Endothelial cell of umbilical vein (primary cell): Measurements from ENCODE around the gene PNLIP. TPM values are rescaled to one million over a fixed set of nuclear protein-coding genes. Genes with fewer than 3 reads are reported as not detected.

Experiments
- BruUV-seq: library from RNA; stranded (reverse); fragments of 400-500 nt; replicated peaks from 2 replicates; lab custom pipeline; 2021; lab: Mats Ljungman, UMichigan
- CTCF ChIA-PET: fragments of 300-600, 350-600 bp; sonication (Branson Sonifier 250); formaldehyde crosslinking; loops from one replicate; lab custom pipeline; 2021; ENCODE audit warnings: antibody characterized with exemption, inconsistent platforms; lab: Charles Lee
- POLR2A ChIA-PET: fragments of 300-600, 350-600 bp; sonication (Branson Sonifier 250); formaldehyde crosslinking; loops from one replicate; lab custom pipeline; 2021; ENCODE audit warnings: antibody characterized with exemption, inconsistent platforms; lab: Charles Lee
- DNase-seq: peaks from one replicate; pipeline ENCODE4 v3.0.0-alpha.2; 2011; ENCODE audit warnings: low read depth, low spot score
- FAIRE-seq: peaks from 2 replicates; lab custom pipeline; 2011; peaks lifted over from hg19 to GRCh38; lab: Jason Lieb, UNC
- H2AFZ ChIP-seq: 2 replicates; pipeline ENCODE4 v1.6.0; 2012; ENCODE audit warnings: low read depth, low read length, control low read depth, inconsistent platforms
- H3K27ac ChIP-seq: 2 replicates; pipeline ENCODE4 v1.5.1; 2011; ENCODE audit warnings: low read depth, mild to moderate bottlenecking, control low read depth, low read length, moderate library complexity; ENCODE audit not compliant: insufficient read depth
- H3K27me3 ChIP-seq, 2 experiments: 2 replicates each; pipeline versions ENCODE4 v1.6.0 to v1.6.1; 2011; ENCODE audit warnings: low read length in 2 of 2, mixed read lengths in 1 of 2; ENCODE audit not compliant: control insufficient read depth in 2 of 2, insufficient read depth in 2 of 2
- H3K36me3 ChIP-seq, 2 experiments: 2 replicates in 1 of 2; 3 replicates in 1 of 2; pipeline ENCODE4 v1.5.1; 2011; ENCODE audit warnings: low read length in 2 of 2, mild to moderate bottlenecking in 1 of 2, moderate library complexity in 1 of 2; ENCODE audit not compliant: control insufficient read depth in 2 of 2, insufficient read depth in 2 of 2; ENCODE audit errors: extremely low read depth in 1 of 2
- H3K4me1 ChIP-seq: 3 replicates; pipeline ENCODE4 v1.5.1; 2011; ENCODE audit warnings: mild to moderate bottlenecking, low read length; ENCODE audit not compliant: control insufficient read depth, insufficient read depth; ENCODE audit errors: extremely low read depth
- H3K4me2 ChIP-seq: 2 replicates; pipeline ENCODE4 v1.6.1; 2011; ENCODE audit warnings: low read length, control low read depth, mixed read lengths; ENCODE audit not compliant: insufficient read depth
- H3K4me3 ChIP-seq, 3 experiments: fragments of 200-600 bp in 1 of 3; sonication (generic), shearing (Covaris generic) in 1 of 3; replicated peaks in 1 of 3; 2 replicates each; pipeline ENCODE4 v1.5.1; 2011 to 2016; ENCODE audit warnings: control low read depth in 3 of 3, low read length in 3 of 3, mild to moderate bottlenecking in 2 of 3, inconsistent platforms in 1 of 3, low read depth in 1 of 3, moderate library complexity in 1 of 3; ENCODE audit not compliant: insufficient read depth in 1 of 3
- H3K79me2 ChIP-seq: 2 replicates; pipeline ENCODE4 v1.6.0; 2012; ENCODE audit warnings: low read length, inconsistent platforms; ENCODE audit not compliant: control insufficient read depth, insufficient read depth
- H3K9ac ChIP-seq: replicated peaks from 2 replicates; pipeline ENCODE3; 2011; ENCODE audit warnings: low read length, control low read depth; ENCODE audit not compliant: insufficient read depth; ENCODE audit errors: extremely low read depth
- H3K9me1 ChIP-seq: replicated peaks from 3 replicates; pipeline ENCODE4 v1.6.0; 2011; ENCODE audit warnings: mild to moderate bottlenecking, low read length; ENCODE audit not compliant: control insufficient read depth, insufficient read depth; ENCODE audit errors: extremely low read depth
- H3K9me3 ChIP-seq: replicated peaks from 2 replicates; pipeline ENCODE4 v1.5.1; 2012; ENCODE audit warnings: low read length, inconsistent platforms; ENCODE audit not compliant: control insufficient read depth, insufficient read depth
- H4K20me1 ChIP-seq: replicated peaks from 2 replicates; pipeline ENCODE3; 2011; ENCODE audit warnings: mild to moderate bottlenecking, low read length; ENCODE audit not compliant: control insufficient read depth, insufficient read depth; ENCODE audit errors: extremely low read depth
- EZH2 ChIP-seq: IDR thresholded peaks from 2 replicates; pipeline ENCODE4 v1.6.1; 2012; ENCODE audit warnings: borderline replicate concordance, low read depth, mild to moderate bottlenecking, moderate library complexity, low read length, inconsistent platforms; ENCODE audit not compliant: severe bottlenecking
- FOS ChIP-seq: IDR thresholded peaks from 2 replicates; pipeline ENCODE4 v1.6.1; 2011; ENCODE audit warnings: mild to moderate bottlenecking, low read length, moderate library complexity, borderline replicate concordance; ENCODE audit not compliant: insufficient read depth
- JUN ChIP-seq: IDR thresholded peaks from 2 replicates; pipeline ENCODE4 v1.6.1; 2011; ENCODE audit warnings: borderline replicate concordance, low read depth; ENCODE audit not compliant: insufficient read length, insufficient read depth
- MYC ChIP-seq: IDR thresholded peaks from one replicate; pipeline ENCODE4 v1.6.1; 2011; ENCODE audit warnings: mild to moderate bottlenecking, low read depth, low read length
- POLR2A ChIP-seq: IDR thresholded peaks from 2 replicates; pipeline ENCODE4 v1.6.1; 2012; ENCODE audit warnings: low read depth, mild to moderate bottlenecking, control low read depth, low read length
- POLR2AphosphoS5 ChIP-seq: IDR thresholded peaks from 2 replicates; pipeline ENCODE4 v1.6.1; 2012; ENCODE audit warnings: low read depth, mild to moderate bottlenecking, control low read depth, low read length, moderate library complexity; ENCODE audit not compliant: insufficient read depth
- dilution Hi-C: fragments of 300-500 bp; cut with MboI; formaldehyde crosslinking; loops from one replicate; pipeline ENCODE4 v1.15.0; 2019; ENCODE audit warnings: low sequenced_read_pairs; ENCODE audit not compliant: extremely low pct_ligation_motif_present
- intact Hi-C: fragments of 100-400 bp; cut with micrococcal nuclease; formaldehyde crosslinking; loops from one replicate; pipeline ENCODE4 v1.10.0; 2022
- polyA plus RNA-seq, 4 experiments: library from polyadenylated mRNA; depleted of rRNA in 3 of 4; stranded (reverse) in 3 of 4; unstranded in 1 of 4; fragments of >200 nt; gene quantifications; 2 replicates each; pipeline versions ENCODE4 v1.2.1 to v1.2.3, GENCODE V29; 2011 to 2012; ENCODE audit warnings: missing spikeins in 1 of 4
- total RNA-seq: library from RNA; stranded (reverse); gene quantifications from 2 replicates; pipeline ENCODE4 v1.2.3, GENCODE V29; 2021
- TF ChIP-seq, protein P1 (sequence below): IDR thresholded peaks from 2 replicates; pipeline ENCODE4 v1.6.1; 2011; ENCODE audit not compliant: insufficient read depth, insufficient read length
- TF ChIP-seq, protein P2 (sequence below), 2 donors: IDR thresholded peaks; 1 replicate in 1 of 2; 2 replicates in 1 of 2; pipeline ENCODE4 v1.5.1; 2011; ENCODE audit warnings: low read length in 2 of 2, mild to moderate bottlenecking in 2 of 2, moderate library complexity in 2 of 2, control low read depth in 1 of 2, inconsistent platforms in 1 of 2, low read depth in 1 of 2; ENCODE audit not compliant: insufficient read depth in 1 of 2; ENCODE audit errors: extremely low read depth in 1 of 2

Gene PNLIP
- total and polyA plus RNA-seq, 2 donors (not counting 3 experiments of a cell fraction or from before 2014, with no cell fraction given), result not detected

DNA sequence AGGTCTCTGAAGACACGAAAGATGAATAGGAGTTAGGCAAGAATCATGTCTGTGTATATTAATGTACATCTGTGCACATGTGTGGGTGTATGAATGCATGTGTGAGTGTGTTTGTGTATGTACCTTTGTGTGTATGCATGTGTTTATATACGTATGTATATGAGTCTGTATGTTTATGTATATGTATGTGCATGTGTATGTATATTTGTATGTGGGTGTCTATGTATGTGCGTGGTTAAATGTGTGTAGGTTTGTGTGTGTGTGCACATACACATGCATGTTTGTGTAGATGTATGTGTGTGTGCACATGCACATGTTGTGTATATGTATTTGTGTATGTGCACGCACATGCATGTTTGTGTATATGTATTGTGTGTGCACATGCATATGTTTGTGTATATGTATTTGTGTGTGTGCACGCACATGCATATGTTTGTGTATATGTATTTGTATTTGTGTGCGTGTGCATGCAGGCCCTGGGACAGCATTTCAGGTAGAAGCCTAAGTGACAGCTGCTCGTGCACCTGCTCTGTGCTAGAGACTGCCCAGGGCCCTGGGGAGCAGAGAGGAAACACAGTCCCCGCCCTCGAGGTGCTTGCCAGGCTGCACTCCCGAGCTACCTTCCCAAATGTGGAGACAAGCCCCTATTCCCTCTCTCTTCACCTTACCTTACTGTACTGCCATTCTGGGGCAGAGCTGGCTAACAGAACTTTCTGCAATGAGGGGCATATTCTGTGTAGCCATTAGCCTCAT, 57.1 kb downstream of the PNLIP start:
- ChIA-PET POLR2A (no interaction called here), CTCF (no interaction called here)
- no peaks in the 10 kb centered on the region for H3K79me2 ChIP-seq
- no peaks in the 10 kb centered on the region for H4K20me1 ChIP-seq
- dilution Hi-C loops, result no loop called here
- H3K4me3 ChIP-seq, result no peak overlapping the region
- intact Hi-C loops, result no loop called here
- TF ChIP-seq, protein P1, sequence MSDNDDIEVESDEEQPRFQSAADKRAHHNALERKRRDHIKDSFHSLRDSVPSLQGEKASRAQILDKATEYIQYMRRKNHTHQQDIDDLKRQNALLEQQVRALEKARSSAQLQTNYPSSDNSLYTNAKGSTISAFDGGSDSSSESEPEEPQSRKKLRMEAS, result no peak
- no peak for TF ChIP-seq MYC
- TF ChIP-seq, protein P2, sequence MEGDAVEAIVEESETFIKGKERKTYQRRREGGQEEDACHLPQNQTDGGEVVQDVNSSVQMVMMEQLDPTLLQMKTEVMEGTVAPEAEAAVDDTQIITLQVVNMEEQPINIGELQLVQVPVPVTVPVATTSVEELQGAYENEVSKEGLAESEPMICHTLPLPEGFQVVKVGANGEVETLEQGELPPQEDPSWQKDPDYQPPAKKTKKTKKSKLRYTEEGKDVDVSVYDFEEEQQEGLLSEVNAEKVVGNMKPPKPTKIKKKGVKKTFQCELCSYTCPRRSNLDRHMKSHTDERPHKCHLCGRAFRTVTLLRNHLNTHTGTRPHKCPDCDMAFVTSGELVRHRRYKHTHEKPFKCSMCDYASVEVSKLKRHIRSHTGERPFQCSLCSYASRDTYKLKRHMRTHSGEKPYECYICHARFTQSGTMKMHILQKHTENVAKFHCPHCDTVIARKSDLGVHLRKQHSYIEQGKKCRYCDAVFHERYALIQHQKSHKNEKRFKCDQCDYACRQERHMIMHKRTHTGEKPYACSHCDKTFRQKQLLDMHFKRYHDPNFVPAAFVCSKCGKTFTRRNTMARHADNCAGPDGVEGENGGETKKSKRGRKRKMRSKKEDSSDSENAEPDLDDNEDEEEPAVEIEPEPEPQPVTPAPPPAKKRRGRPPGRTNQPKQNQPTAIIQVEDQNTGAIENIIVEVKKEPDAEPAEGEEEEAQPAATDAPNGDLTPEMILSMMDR (IDR thresholded peaks at IDR 0.05; ENCODE audit: extremely low read depth in 1 of 2, insufficient read depth in 1 of 2, low read depth in 1 of 2, low read length in 2 of 2), result no peak
- TF ChIP-seq EZH2, result no peak
- no peak for TF ChIP-seq JUN
- no peak for TF ChIP-seq POLR2AphosphoS5
- TF ChIP-seq FOS, result no peak
- no peak for TF ChIP-seq POLR2A
- no peaks in the 10 kb centered on the region for H3K4me1 ChIP-seq
- no peak overlapping the region for H3K27ac ChIP-seq
- no TSS peak for BruUV-seq
- H3K9me3 ChIP-seq, result no peaks in the 10 kb centered on the region
- no peak for DNase-seq
- no peak overlapping the region for H2AFZ ChIP-seq
- no peak for FAIRE-seq
- no peaks in the 10 kb centered on the region for H3K9me1 ChIP-seq
- H3K4me2 ChIP-seq, result no peak overlapping the region
- no peaks in the 10 kb centered on the region for H3K27me3 ChIP-seq
- H3K36me3 ChIP-seq, result no peaks in the 10 kb centered on the region
- H3K9ac ChIP-seq, result no peak overlapping the region
